Skeletal muscle cell (primary cell): ENCODE results near the gene ELANE.

Experiments used
- DNase-seq: peaks from one replicate; pipeline ENCODE4 v3.0.0-alpha.2; 2010; ENCODE audit warnings: low read depth
- H3K4me3 ChIP-seq: 2 replicates; pipeline ENCODE4 v1.5.1; 2011; ENCODE audit warnings: low read depth, mild to moderate bottlenecking, control low read depth, low read length, moderate library complexity

The ELANE gene

GRCh38 chr19:852136-853013 is at the start of gene ELANE:
Gene ELANE, plus strand, starts transcription at chr19:852303. Its CDS starts 26 bp downstream, at chr19:852329.
- DNase-seq = no peak
- no peak within 1 kb of the TSS for H3K4me3 ChIP-seq

DNA sequence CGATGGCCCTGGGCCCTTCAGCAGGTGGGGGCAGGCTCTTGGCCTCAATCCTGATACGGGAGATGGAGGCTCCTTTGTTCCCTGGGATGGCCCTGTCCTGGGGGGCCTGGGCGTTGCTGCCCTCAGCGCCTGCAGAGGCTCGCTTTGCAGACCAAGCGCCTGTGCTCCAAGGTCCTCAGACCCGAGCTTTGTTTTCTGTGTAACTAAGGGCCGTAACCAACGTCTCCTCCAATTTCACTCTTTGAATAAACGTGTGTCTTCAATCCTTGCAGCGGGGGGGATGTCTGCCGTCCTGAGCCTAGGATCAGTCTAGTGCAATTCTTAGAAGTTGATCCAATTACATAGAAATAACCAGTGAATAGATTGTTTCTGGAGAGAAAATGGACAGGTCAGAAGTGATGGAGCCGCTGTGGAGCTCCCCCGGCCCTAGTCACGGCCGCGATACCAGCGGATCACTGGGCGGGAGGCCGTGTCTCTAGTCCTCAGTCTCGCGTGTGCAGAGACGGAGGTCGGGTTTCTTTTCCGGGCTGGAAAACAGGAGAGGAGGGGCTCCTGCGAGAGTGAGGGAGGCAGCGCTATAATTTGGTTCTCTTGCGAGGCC is 49.5 kb upstream of the ELANE start:
- DNase-seq = no peak
- peak overlapping the region; percentile 27 for H3K4me3 ChIP-seq

GRCh38 chr19:803099-803561 is 49.0 kb upstream of the ELANE start:
- no peak for DNase-seq
- no peak overlapping the region for H3K4me3 ChIP-seq

GRCh38 chr19:803686-804418 is 48.3 kb upstream of the ELANE start:
- no peak overlapping the region for H3K4me3 ChIP-seq
- DNase-seq = no peak

DNA sequence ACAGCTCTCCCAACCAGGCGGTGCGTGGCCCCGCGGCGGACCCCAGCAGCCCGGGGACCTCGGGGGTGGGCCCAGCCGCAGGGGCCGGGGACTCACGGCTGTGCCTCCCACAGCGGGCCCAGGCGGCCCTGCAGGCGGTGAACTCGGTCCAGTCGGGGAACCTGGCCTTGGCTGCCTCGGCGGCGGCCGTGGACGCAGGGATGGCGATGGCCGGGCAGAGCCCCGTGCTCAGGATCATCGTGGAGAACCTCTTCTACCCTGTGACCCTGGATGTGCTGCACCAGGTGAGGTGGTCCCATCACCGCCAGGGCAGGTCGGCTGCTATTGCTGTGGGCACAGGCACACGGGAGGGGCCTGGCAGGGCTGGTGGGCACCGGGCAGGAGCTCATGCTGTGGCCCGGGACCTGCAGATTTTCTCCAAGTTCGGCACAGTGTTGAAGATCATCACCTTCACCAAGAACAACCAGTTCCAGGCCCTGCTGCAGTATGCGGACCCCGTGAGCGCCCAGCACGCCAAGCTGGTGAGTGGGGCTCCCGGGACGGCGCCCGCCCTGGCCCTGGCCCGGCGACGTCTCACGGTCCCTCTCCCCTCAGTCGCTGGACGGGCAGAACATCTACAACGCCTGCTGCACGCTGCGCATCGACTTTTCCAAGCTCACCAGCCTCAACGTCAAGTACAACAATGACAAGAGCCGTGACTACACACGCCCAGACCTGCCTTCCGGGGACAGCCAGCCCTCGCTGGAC is 47.5 kb upstream of the ELANE start:
- no peak overlapping the region for H3K4me3 ChIP-seq
- no peak for DNase-seq

GRCh38 chr19:805166-805551 is 46.9 kb upstream of the ELANE start:
- DNase-seq = no peak
- no peak overlapping the region for H3K4me3 ChIP-seq

GRCh38 chr19:805600-806550 is 46.2 kb upstream of the ELANE start:
- H3K4me3 ChIP-seq = no peak overlapping the region
- DNase-seq = no peak

DNA sequence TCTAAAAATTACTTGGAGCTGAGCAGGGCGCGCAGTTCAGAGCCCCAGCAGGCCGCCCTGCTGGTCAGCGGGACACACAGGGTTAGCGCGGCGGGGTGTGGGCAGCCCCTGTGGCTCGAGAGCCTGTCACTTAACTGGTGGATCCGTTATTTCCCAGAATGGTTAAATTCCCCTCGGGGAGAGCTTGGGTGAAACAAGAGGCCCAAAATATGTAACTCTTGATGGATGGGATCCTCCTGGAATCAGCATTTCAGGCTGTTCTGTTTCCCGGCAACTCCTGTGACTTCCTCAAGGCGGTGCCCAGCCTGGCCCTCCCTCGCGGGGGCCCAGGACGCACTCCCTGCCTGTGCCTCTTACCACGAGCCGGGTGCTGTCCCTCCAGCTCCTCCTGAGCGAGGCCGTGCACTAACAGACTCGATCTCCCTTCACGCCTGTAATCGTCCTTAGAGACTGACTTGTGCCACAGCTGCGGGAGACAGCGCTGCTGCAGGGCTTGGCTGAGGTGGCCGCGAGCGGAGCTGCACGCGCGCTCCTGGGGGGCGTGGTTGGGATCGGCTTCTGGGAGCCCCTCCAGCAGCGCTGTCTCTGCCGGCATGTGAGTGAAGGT is 45.2 kb upstream of the ELANE start:
- H3K4me3 ChIP-seq = no peak overlapping the region
- no peak for DNase-seq

DNA sequence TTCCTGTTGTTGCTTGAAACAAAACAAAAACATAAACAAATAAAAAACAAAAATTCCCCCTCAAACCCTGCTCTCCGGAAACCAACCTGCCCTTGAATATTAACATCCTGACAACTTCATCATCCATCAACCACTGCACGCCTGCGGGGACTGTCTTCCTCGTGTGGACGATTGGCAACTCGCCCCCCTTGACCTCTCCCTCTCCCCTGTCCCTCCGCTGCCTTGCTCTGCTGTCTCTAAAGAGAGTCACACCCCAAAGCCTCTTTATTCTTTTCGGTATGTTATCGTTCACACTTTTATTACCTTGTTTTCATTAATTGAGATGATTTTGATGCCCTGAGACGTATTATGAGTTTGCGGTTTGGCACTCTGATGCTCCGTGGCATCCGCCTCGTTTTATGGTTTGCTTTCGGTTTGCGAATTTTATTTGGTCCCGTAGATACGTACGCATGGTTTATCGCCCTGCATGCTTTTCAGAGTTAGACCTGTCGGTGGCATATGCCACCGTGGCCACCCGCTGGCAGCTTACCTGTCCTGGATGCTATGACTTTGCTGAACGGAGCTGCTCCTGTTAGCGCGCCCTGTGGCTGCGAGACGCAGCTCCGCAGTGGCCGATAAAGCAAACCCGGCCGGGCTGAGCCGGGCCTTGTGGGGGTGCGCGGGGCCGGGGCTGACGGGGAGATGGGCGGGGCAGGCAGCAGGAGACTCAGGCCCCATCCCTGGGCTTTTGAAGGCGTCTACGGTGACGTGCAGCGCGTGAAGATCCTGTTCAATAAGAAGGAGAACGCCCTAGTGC is 44.3 kb upstream of the ELANE start:
- no peak for DNase-seq
- H3K4me3 ChIP-seq = no peak overlapping the region

DNA sequence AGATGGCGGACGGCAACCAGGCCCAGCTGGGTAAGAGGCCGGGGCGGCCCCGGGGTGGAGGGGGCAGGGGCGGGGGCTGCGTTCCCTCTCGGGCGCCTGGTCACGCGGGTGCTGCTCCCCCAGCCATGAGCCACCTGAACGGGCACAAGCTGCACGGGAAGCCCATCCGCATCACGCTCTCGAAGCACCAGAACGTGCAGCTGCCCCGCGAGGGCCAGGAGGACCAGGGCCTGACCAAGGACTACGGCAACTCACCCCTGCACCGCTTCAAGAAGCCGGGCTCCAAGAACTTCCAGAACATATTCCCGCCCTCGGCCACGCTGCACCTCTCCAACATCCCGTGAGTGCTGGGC is 43.7 kb upstream of the ELANE start:
- no peak overlapping the region for H3K4me3 ChIP-seq
- DNase-seq = no peak

DNA sequence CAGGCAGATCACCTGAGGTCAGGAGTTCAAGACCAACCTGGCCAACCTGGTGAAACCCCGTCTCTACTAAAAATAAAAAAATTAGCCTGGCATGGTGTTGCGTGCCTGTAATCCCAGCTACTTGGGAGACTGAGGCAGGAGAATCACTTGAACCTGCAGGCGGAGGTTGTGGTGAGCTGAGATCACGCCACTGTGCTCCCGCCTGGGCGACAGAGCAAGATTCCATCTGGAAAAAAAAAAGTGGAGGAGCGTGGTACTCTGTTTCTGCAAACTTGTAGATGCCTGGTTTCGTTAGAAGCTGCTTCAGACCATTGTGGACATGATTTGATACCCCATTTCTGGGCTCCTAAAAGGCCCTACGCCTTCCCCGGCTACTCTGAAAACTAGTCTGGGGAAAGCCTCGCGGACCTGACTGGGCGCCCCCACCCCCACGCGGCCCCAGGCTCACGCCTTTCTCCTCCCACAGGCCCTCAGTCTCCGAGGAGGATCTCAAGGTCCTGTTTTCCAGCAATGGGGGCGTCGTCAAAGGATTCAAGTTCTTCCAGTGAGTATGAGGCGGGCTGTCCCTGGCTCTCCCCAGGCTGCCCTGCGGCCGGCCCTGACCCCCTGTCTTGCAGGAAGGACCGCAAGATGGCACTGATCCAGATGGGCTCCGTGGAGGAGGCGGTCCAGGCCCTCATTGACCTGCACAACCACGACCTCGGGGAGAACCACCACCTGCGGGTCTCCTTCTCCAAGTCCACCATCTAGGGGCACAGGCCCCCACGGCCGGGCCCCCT is 41.8 kb upstream of the ELANE start:
- no peak for DNase-seq
- no peak overlapping the region for H3K4me3 ChIP-seq

GRCh38 chr19:810883-811489 is 41.1 kb upstream of the ELANE start:
- H3K4me3 ChIP-seq = no peak overlapping the region
- DNase-seq = no peak

- no peak overlapping the region for H3K4me3 ChIP-seq
Observed at GRCh38 chr19:811506-812048, 40.5 kb upstream of the ELANE start.

DNA sequence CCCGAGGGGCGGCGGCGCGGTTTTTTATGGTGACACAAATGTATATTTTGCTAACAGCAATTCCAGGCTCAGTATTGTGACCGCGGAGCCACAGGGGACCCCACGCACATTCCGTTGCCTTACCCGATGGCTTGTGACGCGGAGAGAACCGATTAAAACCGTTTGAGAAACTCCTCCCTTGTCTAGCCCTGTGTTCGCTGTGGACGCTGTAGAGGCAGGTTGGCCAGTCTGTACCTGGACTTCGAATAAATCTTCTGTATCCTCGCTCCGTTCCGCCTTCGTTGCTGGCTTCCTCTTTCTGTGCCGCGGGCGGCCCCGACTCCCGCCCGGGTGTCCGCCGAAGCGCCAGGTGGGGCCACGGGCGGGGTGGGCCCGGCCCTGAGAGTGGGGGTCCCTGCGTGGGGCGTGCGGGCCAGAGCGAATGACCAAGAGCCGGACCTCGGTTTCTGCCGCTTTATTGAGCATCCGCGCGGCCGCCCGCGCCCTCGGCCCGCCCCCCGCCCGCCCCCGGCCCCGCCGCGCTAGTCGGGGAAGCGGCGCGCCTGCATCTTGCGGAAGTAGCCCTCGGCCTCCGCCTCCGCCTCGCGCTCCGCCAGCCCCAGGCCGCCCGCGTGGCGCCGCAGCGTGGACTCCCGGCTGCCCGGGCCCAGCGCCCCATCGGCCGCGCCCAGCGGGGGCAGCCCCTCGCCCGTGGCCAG is 39.9 kb upstream of the ELANE start:
- H3K4me3 ChIP-seq = no peak overlapping the region
- no peak for DNase-seq

More at GRCh38 chr19:811506-812048, 40.5 kb upstream of the ELANE start:
- DNase-seq = no peak

GRCh38 chr19:812747-813218 is 39.3 kb upstream of the ELANE start:
- H3K4me3 ChIP-seq = no peak overlapping the region
- no peak for DNase-seq
